Fibroblast of peridontal ligament (primary cell): ENCODE results near the gene OBSCN.
A peak's percentile ranks its signal among the peaks of the same experiment; 100 is the strongest.

Experiments
- DNase-seq: peaks from one replicate; pipeline ENCODE4 v3.0.0-alpha.2; 2010; ENCODE audit errors: extremely low read depth

The OBSCN gene

DNA sequence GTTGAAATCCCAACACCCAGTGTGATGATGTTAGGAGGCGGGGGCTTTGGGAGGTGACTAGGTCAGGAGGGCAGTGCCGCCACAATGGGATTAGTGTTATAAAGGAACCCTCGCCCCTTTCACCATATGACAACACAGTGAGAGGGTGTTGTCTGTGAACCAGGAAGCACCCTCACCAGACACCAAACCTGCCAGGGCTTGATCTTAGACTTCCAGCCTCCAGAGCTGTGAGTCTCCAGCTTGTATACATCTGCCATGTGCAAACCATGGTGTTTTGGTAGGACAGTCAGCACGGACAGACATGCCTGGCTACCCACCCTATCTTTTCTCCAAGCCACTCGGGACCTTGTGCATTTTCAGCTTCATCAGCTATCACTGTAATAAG lies 194.8 kb downstream of the OBSCN start:
- DNase-seq = no peak

GRCh38 chr1:228403231-228403631 lies 195.4 kb downstream of the OBSCN start:
- no peak for DNase-seq

- DNase-seq = no peak
Measured at GRCh38 chr1:228404107-228404720, 196.4 kb downstream of the OBSCN start.

GRCh38 chr1:228405200-228405978 lies 197.5 kb downstream of the OBSCN start:
- DNase-seq = peak; percentile 28

DNA sequence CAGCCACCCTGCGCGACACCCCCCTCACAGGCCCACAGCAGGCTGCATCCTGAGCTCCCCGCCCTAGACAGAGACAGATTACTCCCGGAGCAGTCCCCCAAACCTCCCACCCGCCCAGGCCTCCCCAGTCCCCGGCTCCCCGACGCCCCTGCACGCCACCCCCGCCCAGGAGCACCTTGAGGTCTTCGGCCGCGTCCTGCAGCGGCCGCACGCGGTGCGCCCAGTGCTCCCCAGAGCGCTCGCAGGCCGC lies 198.1 kb downstream of the OBSCN start:
- no peak for DNase-seq

DNA sequence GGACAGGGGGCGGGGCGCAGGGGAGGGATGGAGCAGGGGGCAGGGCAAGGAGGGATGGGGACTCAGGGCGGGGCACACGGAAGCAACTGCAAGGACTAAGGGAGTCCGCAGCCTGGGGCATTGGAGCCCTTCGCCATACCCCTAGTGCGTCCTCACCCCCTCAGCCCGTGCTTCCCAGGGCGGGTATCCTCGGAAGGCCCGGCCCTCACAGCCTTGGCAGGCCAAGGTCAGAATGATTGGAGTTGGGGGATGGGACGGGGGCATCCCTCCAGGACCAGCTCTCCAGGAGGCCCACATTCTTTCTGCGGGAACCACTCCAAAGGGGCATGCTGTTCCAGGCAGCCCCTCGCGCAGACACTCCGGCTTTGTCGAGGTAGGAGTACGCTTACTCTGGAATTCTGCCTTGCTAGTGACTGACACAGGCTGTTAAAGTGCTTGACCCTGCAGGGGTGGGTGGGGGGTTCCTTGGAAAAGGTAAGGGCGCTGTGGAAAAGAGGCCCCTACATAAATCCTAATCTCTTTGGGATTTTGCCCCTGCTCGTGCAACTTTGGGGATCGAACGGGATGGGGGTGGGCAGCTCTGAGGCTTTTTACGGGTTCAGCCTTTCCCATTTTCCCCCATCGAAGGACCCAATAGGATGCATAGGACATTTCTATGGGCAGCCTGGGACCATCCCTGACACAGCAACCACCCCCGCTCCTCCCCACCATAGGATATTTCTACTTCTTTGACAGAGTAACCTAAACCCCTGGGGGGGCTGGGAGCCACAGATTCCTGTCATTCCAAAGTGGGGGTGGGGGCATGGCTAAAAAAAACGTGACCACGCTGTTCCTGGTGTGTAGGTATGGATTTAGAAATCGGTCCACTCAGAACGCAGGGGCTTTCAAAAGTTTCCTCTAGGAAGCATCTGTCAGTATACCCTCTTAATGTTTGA lies 199.5 kb downstream of the OBSCN start:
- DNase-seq = no peak

- DNase-seq = no peak
Measured at GRCh38 chr1:228408041-228408868, 200.4 kb downstream of the OBSCN start.

DNA sequence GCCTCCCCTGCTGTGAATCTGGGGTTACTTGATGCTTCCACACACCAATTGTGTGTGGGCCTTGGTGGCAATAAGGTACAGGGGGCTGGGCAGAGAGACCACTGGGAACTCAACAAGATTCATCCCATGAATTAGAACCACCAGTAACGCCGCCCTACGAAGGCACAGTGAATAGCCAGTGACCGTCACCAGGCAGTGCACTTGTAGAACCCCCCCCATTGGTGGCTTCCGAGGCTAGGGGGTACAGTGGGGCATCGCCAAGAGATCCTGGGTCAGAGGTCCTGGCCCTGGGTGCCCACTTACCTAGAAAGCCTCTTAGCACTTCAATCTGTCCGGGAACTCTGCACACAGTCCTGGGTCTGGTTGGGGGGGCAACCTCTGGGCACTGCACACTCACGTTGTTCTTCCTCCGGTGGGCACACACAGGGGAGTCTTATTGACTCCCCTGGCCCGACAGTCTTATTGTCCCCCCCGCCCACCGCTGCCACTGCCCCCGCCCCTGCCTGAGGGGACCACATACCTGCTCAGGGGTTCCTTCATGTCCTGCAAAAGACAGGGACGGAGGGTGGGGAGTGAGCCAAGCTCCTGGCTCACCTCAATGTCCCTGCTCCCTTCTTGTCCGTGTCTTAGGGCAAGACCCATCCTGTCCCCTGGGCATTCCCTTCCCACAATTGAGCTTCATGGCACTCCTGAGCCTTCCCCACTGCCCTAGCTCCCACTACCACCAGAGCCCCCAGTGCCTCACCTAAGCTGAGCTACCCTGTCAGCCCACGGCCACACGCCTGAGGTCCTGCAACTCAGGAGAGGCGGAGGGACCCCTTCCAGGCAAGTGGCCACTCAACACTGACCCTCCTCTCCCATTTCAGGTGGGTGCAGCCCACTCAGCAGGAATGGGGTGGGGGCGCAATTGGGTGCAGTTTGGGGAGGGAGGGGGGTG lies 201.3 kb downstream of the OBSCN start:
- no peak for DNase-seq

DNA sequence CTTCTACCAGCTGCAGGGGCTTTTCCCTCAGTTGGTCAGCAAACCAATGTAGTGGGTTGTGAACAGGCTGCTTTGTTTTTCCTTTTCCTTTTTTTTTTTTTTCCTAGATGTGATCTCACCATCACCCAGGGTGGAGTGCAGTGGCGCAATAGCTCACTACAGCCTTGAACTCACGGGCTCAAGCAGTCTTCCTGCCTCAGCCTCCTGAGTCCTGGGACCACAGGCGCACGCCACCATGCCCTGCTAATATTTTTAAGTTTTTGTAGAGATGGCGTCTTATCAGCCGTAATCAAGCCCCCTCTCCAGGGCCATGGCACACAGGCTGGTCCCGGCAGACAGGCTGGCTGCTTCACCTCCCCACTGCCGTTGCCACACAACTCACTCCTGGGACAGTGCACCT lies 202.2 kb downstream of the OBSCN start:
- DNase-seq = peak; percentile 48

DNA sequence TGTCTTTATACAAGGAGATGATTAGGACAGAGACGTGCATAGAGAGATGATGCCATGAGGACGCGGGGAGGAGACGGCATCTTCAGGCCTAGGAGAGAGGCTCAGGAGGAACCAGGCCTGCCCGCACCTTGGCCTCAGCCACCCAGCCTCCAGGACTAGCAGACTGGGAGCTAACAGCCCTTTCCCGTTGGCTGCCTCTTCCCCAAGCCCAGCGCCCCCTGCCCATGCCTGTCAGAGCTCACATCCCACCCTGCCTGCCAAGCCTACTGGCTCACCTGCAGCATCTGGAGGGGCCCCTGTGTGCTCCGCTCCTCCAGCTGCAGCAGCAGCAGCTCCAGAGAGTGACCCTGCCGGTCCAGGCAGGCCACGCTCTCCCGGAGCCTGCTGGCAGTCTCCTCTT lies 202.8 kb downstream of the OBSCN start:
- no peak for DNase-seq

- no peak for DNase-seq
Measured at GRCh38 chr1:228411121-228411520, 203.3 kb downstream of the OBSCN start.

GRCh38 chr1:228411548-228412430 lies 203.9 kb downstream of the OBSCN start:
- no peak for DNase-seq

- no peak for DNase-seq
Measured at GRCh38 chr1:228413241-228414010, 205.6 kb downstream of the OBSCN start.

DNA sequence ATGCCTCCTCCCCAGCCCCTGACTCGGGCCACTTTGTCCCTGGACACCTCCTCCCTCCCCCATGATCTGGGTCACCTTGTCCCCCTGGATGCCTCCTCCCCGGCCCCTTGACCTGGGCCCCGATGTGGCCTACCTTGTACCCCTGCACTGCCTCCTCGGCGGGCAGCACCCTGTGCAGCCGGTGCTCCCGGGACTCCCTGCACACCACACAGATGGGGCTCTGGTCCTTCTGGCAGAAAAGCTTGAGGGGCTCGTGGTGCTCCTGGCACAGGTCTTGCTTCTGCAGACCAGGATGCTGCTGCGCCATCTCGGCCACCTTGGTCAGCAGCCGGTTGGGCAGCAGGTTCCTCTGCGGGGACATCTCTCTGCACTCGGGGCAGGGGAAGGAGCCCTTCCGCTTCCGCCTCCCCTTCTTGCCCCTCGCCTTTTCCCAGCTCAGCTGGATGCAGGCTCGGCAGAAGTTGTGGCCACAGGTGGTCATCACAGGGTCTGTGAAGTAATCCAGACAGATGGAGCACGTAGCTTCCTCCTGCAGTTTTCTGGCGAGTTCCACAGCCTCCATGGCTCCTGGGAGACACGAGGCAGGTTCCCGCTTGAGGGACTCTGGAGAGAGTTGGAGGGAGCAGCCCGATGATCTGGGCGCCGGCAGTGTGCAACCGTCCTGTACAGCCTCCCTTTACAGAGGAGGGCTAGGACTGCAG lies 206.8 kb downstream of the OBSCN start:
- no peak for DNase-seq

- no peak for DNase-seq
Measured at GRCh38 chr1:228415221-228415620, 207.4 kb downstream of the OBSCN start.

DNA sequence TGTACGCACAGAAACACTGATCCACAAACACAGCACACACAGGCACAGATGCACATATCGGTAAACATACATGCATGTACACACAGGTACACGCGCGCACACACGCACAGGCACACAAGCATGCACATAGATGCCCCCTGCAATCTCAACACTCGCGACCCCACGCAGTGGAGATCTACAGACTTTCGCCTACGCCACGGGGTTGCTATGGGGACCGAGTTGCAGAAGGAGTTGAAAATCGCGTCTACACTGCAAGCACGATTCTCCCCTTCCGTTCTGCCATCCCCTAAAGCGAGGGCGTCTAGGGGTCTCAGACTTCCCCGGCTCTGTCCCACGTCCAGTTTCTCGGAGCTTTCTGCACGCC lies 208.0 kb downstream of the OBSCN start:
- DNase-seq = no peak

GRCh38 chr1:228416217-228416933 lies 208.5 kb downstream of the OBSCN start, which contains the start of gene TRIM17:
TSS of gene TRIM17 (minus strand) at chr1:228416861. CDS start at chr1:228415072, 1,789 bp downstream.
- DNase-seq = no peak

GRCh38 chr1:228417061-228417460 lies 209.2 kb downstream of the OBSCN start:
- no peak for DNase-seq
